ENCODE measurements around the gene BICDL1. TPM values are rescaled to one million over a fixed set of nuclear protein-coding genes. Genes with fewer than 3 reads are reported as not detected.
"Not testable (repeated sequence)": the region's sequence is repeated elsewhere in the genome, so short reads cannot be mapped to it uniquely, and the experiment has no call there.

Gene BICDL1
- total RNA-seq, 1 donor from 2014 or later: 1.0 TPM

GRCh38 chr12:119964123-119964522 is 24.9 kb upstream of the BICDL1 start:
- Histone ChIP-seq H3K27me3 (ENCODE audit: control insufficient read depth in 3 of 3, insufficient read depth in 3 of 3, low read length in 3 of 3) (peaks cover 0 to 5% (median 0%) of the 10 kb centered on the region in 3 donors), H3K9ac (ENCODE audit: low read depth in 1 of 3, low read length in 3 of 3) (no peak overlapping the region), H3K27ac (ENCODE audit: low read depth, low read length) (no peak overlapping the region), H3K4me3 (ENCODE audit: low read length in 3 of 3) (no peak overlapping the region), H3K36me3 (ENCODE audit: control insufficient read depth in 3 of 3, insufficient read depth in 3 of 3, low read length in 3 of 3) (no peaks in the 10 kb centered on the region), H3K9me3 (ENCODE audit: control insufficient read depth in 3 of 3, low read length in 3 of 3) (no peaks in the 10 kb centered on the region), H3K4me1 (ENCODE audit: control insufficient read depth in 3 of 3, insufficient read depth in 3 of 3, low read length in 3 of 3) (no peaks in the 10 kb centered on the region)

GRCh38 chr12:119964929-119965328 is 24.1 kb upstream of the BICDL1 start:
- Histone ChIP-seq H3K27ac (ENCODE audit: low read depth, low read length) (no peak overlapping the region), H3K4me1 (ENCODE audit: control insufficient read depth in 3 of 3, insufficient read depth in 3 of 3, low read length in 3 of 3) (no peaks in the 10 kb centered on the region), H3K9me3 (ENCODE audit: control insufficient read depth in 3 of 3, low read length in 3 of 3) (no peaks in the 10 kb centered on the region), H3K27me3 (ENCODE audit: control insufficient read depth in 3 of 3, insufficient read depth in 3 of 3, low read length in 3 of 3) (peaks cover 0 to 5% (median 0%) of the 10 kb centered on the region in 3 donors), H3K4me3 (ENCODE audit: low read length in 3 of 3) (no peak overlapping the region), H3K36me3 (ENCODE audit: control insufficient read depth in 3 of 3, insufficient read depth in 3 of 3, low read length in 3 of 3) (no peaks in the 10 kb centered on the region), H3K9ac (ENCODE audit: low read depth in 1 of 3, low read length in 3 of 3) (no peak overlapping the region)

- Histone ChIP-seq H3K9me3 (ENCODE audit: control insufficient read depth in 3 of 3, low read length in 3 of 3) (no peaks in the 10 kb centered on the region), H3K27ac (ENCODE audit: low read depth, low read length) (no peak overlapping the region), H3K36me3 (ENCODE audit: control insufficient read depth in 3 of 3, insufficient read depth in 3 of 3, low read length in 3 of 3) (no peaks in the 10 kb centered on the region), H3K27me3 (ENCODE audit: control insufficient read depth in 3 of 3, insufficient read depth in 3 of 3, low read length in 3 of 3) (peaks cover 4 to 10% (median 9%) of the 10 kb centered on the region in 3 donors), H3K9ac (ENCODE audit: low read depth in 1 of 3, low read length in 3 of 3) (no peak overlapping the region), H3K4me3 (ENCODE audit: low read length in 3 of 3) (no peak overlapping the region), H3K4me1 (ENCODE audit: control insufficient read depth in 3 of 3, insufficient read depth in 3 of 3, low read length in 3 of 3) (no peaks in the 10 kb centered on the region)
These were observed 8.8 kb upstream of the BICDL1 start for GRCh38 chr12:119980242-119980641.

- peaks cover 4 to 10% (median 10%) of the 10 kb centered on the region in 3 donors for H3K27me3 ChIP-seq (ENCODE audit: control insufficient read depth in 3 of 3, insufficient read depth in 3 of 3, low read length in 3 of 3)
- not testable (repeated sequence) for H3K9me3 ChIP-seq (ENCODE audit: control insufficient read depth in 3 of 3, low read length in 3 of 3); H3K9ac ChIP-seq (ENCODE audit: low read depth in 1 of 3, low read length in 3 of 3); H3K36me3 ChIP-seq (ENCODE audit: control insufficient read depth in 3 of 3, insufficient read depth in 3 of 3, low read length in 3 of 3); H3K4me3 ChIP-seq (ENCODE audit: low read length in 3 of 3); H3K4me1 ChIP-seq (ENCODE audit: control insufficient read depth in 3 of 3, insufficient read depth in 3 of 3, low read length in 3 of 3); H3K27ac ChIP-seq (ENCODE audit: low read depth, low read length)
These were observed 8.3 kb upstream of the BICDL1 start for GRCh38 chr12:119980702-119981101.

- Histone ChIP-seq H3K9ac (ENCODE audit: low read depth in 1 of 3, low read length in 3 of 3) (no peak overlapping the region), H3K27me3 (ENCODE audit: control insufficient read depth in 3 of 3, insufficient read depth in 3 of 3, low read length in 3 of 3) (peaks cover 28 to 45% (median 35%) of the 10 kb centered on the region in 3 donors), H3K36me3 (ENCODE audit: control insufficient read depth in 3 of 3, insufficient read depth in 3 of 3, low read length in 3 of 3) (no peaks in the 10 kb centered on the region)
These were observed 310 bp downstream of the BICDL1 start for GRCh38 chr12:119989361-119989730.

GRCh38 chr12:119989731-119990381 is 820 bp downstream of the BICDL1 start:
- peaks cover 28 to 45% (median 35%) of the 10 kb centered on the region in 3 donors for H3K27me3 ChIP-seq (ENCODE audit: control insufficient read depth in 3 of 3, insufficient read depth in 3 of 3, low read length in 3 of 3)
- no peak overlapping the region for H3K4me3 ChIP-seq (ENCODE audit: low read length in 3 of 3)
- no peaks in the 10 kb centered on the region for H3K9me3 ChIP-seq (ENCODE audit: control insufficient read depth in 3 of 3, low read length in 3 of 3)
- H3K9ac ChIP-seq (ENCODE audit: low read depth in 1 of 3, low read length in 3 of 3): no peak overlapping the region
- H3K36me3 ChIP-seq (ENCODE audit: control insufficient read depth in 3 of 3, insufficient read depth in 3 of 3, low read length in 3 of 3): no peaks in the 10 kb centered on the region
- no peak overlapping the region for H3K27ac ChIP-seq (ENCODE audit: low read depth, low read length)
- peaks cover 9 to 12% (median 12%) of the 10 kb centered on the region in 3 donors for H3K4me1 ChIP-seq (ENCODE audit: control insufficient read depth in 3 of 3, insufficient read depth in 3 of 3, low read length in 3 of 3)

More at GRCh38 chr12:119989361-119989730, 310 bp downstream of the BICDL1 start:
- Histone ChIP-seq H3K4me1 (ENCODE audit: control insufficient read depth in 3 of 3, insufficient read depth in 3 of 3, low read length in 3 of 3) (peaks cover 9 to 12% (median 12%) of the 10 kb centered on the region in 3 donors), H3K4me3 (ENCODE audit: low read length in 3 of 3) (peak overlapping the region in 2 of 3 donors; percentile 54 to 66), H3K9me3 (ENCODE audit: control insufficient read depth in 3 of 3, low read length in 3 of 3) (no peaks in the 10 kb centered on the region), H3K27ac (ENCODE audit: low read depth, low read length) (no peak overlapping the region)

- H3K9me3 ChIP-seq (ENCODE audit: control insufficient read depth in 3 of 3, low read length in 3 of 3): no peaks in the 10 kb centered on the region
- peaks cover 26 to 45% (median 35%) of the 10 kb centered on the region in 3 donors for H3K27me3 ChIP-seq (ENCODE audit: control insufficient read depth in 3 of 3, insufficient read depth in 3 of 3, low read length in 3 of 3)
- H3K4me3 ChIP-seq (ENCODE audit: low read length in 3 of 3): no peak overlapping the region
- H3K9ac ChIP-seq (ENCODE audit: low read depth in 1 of 3, low read length in 3 of 3): no peak overlapping the region
- no peaks in the 10 kb centered on the region for H3K36me3 ChIP-seq (ENCODE audit: control insufficient read depth in 3 of 3, insufficient read depth in 3 of 3, low read length in 3 of 3)
- no peak overlapping the region for H3K27ac ChIP-seq (ENCODE audit: low read depth, low read length)
- H3K4me1 ChIP-seq (ENCODE audit: control insufficient read depth in 3 of 3, insufficient read depth in 3 of 3, low read length in 3 of 3): peaks cover 9 to 12% (median 12%) of the 10 kb centered on the region in 3 donors
These were observed 1.4 kb downstream of the BICDL1 start for GRCh38 chr12:119990382-119990874.

- H3K4me1 ChIP-seq (ENCODE audit: control insufficient read depth in 3 of 3, insufficient read depth in 3 of 3, low read length in 3 of 3): peaks cover 9 to 12% (median 12%) of the 10 kb centered on the region in 3 donors
- peaks cover 22 to 33% (median 25%) of the 10 kb centered on the region in 3 donors for H3K27me3 ChIP-seq (ENCODE audit: control insufficient read depth in 3 of 3, insufficient read depth in 3 of 3, low read length in 3 of 3)
- H3K9ac ChIP-seq (ENCODE audit: low read depth in 1 of 3, low read length in 3 of 3): no peak overlapping the region
- H3K36me3 ChIP-seq (ENCODE audit: control insufficient read depth in 3 of 3, insufficient read depth in 3 of 3, low read length in 3 of 3): no peaks in the 10 kb centered on the region
- no peak overlapping the region for H3K27ac ChIP-seq (ENCODE audit: low read depth, low read length)
- no peaks in the 10 kb centered on the region for H3K9me3 ChIP-seq (ENCODE audit: control insufficient read depth in 3 of 3, low read length in 3 of 3)
- H3K4me3 ChIP-seq (ENCODE audit: low read length in 3 of 3): no peak overlapping the region
These were observed 3.2 kb downstream of the BICDL1 start for GRCh38 chr12:119992129-119992705.

- peaks cover 18 to 27% (median 24%) of the 10 kb centered on the region in 3 donors for H3K27me3 ChIP-seq (ENCODE audit: control insufficient read depth in 3 of 3, insufficient read depth in 3 of 3, low read length in 3 of 3)
These were observed 6.0 kb downstream of the BICDL1 start for GRCh38 chr12:119994892-119995658.

More at GRCh38 chr12:119994892-119995658, 6.0 kb downstream of the BICDL1 start:
- Histone ChIP-seq H3K36me3 (ENCODE audit: control insufficient read depth in 3 of 3, insufficient read depth in 3 of 3, low read length in 3 of 3) (no peaks in the 10 kb centered on the region), H3K27ac (ENCODE audit: low read depth, low read length) (no peak overlapping the region), H3K4me1 (ENCODE audit: control insufficient read depth in 3 of 3, insufficient read depth in 3 of 3, low read length in 3 of 3) (peaks cover 3 to 4% (median 3%) of the 10 kb centered on the region in 3 donors), H3K9me3 (ENCODE audit: control insufficient read depth in 3 of 3, low read length in 3 of 3) (no peaks in the 10 kb centered on the region), H3K9ac (ENCODE audit: low read depth in 1 of 3, low read length in 3 of 3) (no peak overlapping the region), H3K4me3 (ENCODE audit: low read length in 3 of 3) (no peak overlapping the region)

Measured in skeletal muscle tissue (tissue), 4 donors.